Body of pancreas (tissue), 4 donors: ENCODE results near the gene TNNC1. TPM values are rescaled to one million over a fixed set of nuclear protein-coding genes. Genes with fewer than 3 reads are reported as not detected.

Experiments
- ATAC-seq: fragments of 150-250 bp; one replicate; pipeline ENCODE4 v1.9.1; 2016
- DNase-seq, 4 donors: peaks; one replicate each; pipeline ENCODE4 v3.0.0-alpha.2; 2019
- H3K27ac ChIP-seq, 4 donors: fragments of 200-600 bp; sonication (generic); 1 replicate in 3 of 4; 2 replicates in 1 of 4; pipeline versions ENCODE4 v1.5.1 to v1.6.1; 2016 to 2019; ENCODE audit warnings: mild to moderate bottlenecking in 1 of 4, mixed read lengths in 1 of 4, moderate library complexity in 1 of 4
- H3K27me3 ChIP-seq, 2 donors: fragments of 200-600 bp; sonication (generic); one replicate each; pipeline ENCODE4 v1.6.0; 2016; ENCODE audit warnings: mild to moderate bottlenecking in 1 of 2
- H3K36me3 ChIP-seq, 2 donors: fragments of 200-600 bp; sonication (generic); replicated peaks in 1 of 2; 2 replicates each; pipeline ENCODE4 v1.5.1; 2016; ENCODE audit warnings: low read depth in 2 of 2; ENCODE audit not compliant: insufficient read depth in 1 of 2
- H3K4me1 ChIP-seq: fragments of 200-600 bp; sonication (generic); one replicate; pipeline ENCODE4 v1.6.0; 2016
- H3K4me3 ChIP-seq, 2 donors: fragments of 200-600 bp; sonication (generic); 1 replicate in 1 of 2; 2 replicates in 1 of 2; pipeline ENCODE4 v1.5.1; 2016 to 2019
- H3K9me3 ChIP-seq, 3 donors: fragments of 200-600 bp; sonication (generic); 1 replicate in 2 of 3; 2 replicates in 1 of 3; pipeline ENCODE4 v1.5.1; 2016
- POLR2A ChIP-seq, 3 donors: fragments of 450-650 bp; IDR thresholded peaks; one replicate each; pipeline ENCODE4 v1.6.1; 2016; ENCODE audit warnings: antibody characterized with exemption in 3 of 3, mild to moderate bottlenecking in 2 of 3
- WGBS, 2 donors: methylation state at CpG; one replicate each; pipeline ENCODE4 v1.1.5; 2017; 5-methylcytosine and 5-hydroxymethylcytosine counted together
- intact Hi-C: fragments of 100-400 bp; cut with DNase I; formaldehyde crosslinking; loops from one replicate; pipeline ENCODE4 v1.15.1; 2023
- total RNA-seq, 2 donors: library from RNA; depleted of rRNA; stranded (reverse); fragments of >200 nt; gene quantifications; one replicate each; pipeline ENCODE4 v1.1.0, GENCODE V29; 2016
- TF ChIP-seq, protein P1 (sequence below), 7 experiments: fragments of 450-650 bp in 4 of 7; fragments of 200-600 bp in 3 of 7; sonication (generic) in 3 of 7; IDR thresholded peaks; one replicate each; pipeline ENCODE4 v1.5.1; 2016 to 2019; ENCODE audit warnings: antibody characterized with exemption in 7 of 7

TNNC1 gene
- total RNA-seq, 2 donors from 2014 or later = 0.99 to 10.4 TPM

DNA sequence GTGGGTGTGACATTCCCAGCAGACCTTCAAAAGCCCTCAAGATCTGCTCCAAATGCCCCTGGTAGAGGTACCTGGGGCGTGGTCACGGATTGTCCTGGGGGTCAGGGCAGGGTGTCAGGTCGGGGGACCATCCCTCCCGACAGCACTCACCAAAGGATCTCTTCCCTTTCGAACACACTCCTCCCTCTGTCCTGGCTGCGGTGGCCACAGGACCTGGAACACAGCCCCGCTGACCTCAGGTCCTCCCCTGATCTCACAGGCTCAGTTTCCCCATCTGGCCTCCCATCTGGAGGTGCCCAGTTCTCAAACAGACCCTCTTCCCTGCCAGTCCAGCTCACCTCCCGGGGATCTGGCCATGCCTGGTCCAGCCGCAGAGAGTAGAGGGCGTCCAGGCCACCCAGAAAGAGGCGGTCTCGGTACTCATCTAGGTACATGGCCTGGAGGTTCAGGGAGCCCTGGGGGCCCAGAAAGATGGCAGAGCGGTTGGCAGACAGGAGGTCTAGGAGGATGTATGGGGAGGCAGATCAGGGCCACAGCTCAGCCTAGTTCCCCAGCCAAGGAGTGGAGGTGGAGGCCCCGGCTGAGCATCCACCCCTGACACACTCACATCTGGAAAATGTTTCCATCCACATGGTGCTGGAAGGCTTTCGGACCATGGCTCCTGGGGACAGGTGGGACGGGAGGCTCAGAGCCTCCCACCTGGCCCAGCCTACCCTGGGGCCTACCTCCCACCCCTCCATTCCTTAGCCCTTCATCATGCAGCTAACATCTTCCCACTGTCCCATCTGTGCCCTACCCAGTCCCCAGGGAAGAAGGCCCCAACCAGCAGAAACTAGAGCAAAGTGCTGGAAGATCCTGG lies 11.2 kb downstream of the TNNC1 start:
- Histone ChIP-seq H3K27me3 (no peaks in the 10 kb centered on the region), H3K27ac (no peak overlapping the region), H3K9me3 (no peaks in the 10 kb centered on the region), H3K36me3 (no peaks in the 10 kb centered on the region), H3K4me3 (no peak overlapping the region), H3K4me1 (peaks cover 9% of the 10 kb centered on the region)
- 90 to 96% methylated on average over 11 to 16 of the region's 16 CpGs for WGBS, 2 donors
- no peak for TF ChIP-seq POLR2A (IDR thresholded peaks at IDR 0.05)
- TF ChIP-seq, protein P1, sequence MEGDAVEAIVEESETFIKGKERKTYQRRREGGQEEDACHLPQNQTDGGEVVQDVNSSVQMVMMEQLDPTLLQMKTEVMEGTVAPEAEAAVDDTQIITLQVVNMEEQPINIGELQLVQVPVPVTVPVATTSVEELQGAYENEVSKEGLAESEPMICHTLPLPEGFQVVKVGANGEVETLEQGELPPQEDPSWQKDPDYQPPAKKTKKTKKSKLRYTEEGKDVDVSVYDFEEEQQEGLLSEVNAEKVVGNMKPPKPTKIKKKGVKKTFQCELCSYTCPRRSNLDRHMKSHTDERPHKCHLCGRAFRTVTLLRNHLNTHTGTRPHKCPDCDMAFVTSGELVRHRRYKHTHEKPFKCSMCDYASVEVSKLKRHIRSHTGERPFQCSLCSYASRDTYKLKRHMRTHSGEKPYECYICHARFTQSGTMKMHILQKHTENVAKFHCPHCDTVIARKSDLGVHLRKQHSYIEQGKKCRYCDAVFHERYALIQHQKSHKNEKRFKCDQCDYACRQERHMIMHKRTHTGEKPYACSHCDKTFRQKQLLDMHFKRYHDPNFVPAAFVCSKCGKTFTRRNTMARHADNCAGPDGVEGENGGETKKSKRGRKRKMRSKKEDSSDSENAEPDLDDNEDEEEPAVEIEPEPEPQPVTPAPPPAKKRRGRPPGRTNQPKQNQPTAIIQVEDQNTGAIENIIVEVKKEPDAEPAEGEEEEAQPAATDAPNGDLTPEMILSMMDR (IDR thresholded peaks at IDR 0.05) = no peak
- ATAC-seq = no peak
- no peak for DNase-seq
- intact Hi-C loops = no loop called here

DNA sequence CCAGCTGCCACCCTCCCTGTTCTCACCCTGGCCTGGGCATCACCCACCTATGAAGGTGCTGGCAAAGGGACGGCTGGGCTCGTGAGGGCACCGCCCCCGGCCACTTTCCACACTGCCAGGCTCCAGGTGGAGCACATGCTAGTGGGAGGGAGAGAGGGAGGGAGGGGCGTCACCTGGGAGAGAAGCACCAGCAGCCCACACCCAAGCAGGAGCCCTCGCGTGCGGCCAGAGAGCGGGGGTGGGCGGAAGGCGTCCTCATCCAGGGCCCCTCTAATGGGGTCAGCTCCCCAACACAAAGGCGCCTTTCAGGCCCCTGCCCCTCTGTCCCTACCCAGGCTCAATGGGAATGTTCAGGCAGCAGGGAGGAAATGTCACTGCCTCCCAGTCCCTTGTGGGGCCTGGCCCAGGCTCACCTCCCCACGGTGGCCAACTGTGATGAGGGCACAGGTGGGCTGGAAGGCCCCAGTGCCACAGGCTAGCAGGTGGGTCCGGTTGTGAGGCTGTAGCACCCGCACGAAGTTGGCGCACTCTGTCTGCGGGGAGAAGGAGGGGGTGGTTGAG lies 12.0 kb downstream of the TNNC1 start:
- intact Hi-C loops = no loop called here
- Histone ChIP-seq H3K4me1 (peaks cover 9% of the 10 kb centered on the region), H3K9me3 (no peaks in the 10 kb centered on the region), H3K36me3 (no peaks in the 10 kb centered on the region), H3K4me3 (no peak overlapping the region), H3K27me3 (no peaks in the 10 kb centered on the region), H3K27ac (no peak overlapping the region)
- 78 to 83% methylated on average over 11 to 18 of the region's 18 CpGs for WGBS, 2 donors
- DNase-seq (no peak), ATAC-seq (no peak)
- TF ChIP-seq, protein P1 (IDR thresholded peaks at IDR 0.05) = no peak
- TF ChIP-seq POLR2A (IDR thresholded peaks at IDR 0.05) = no peak

DNA sequence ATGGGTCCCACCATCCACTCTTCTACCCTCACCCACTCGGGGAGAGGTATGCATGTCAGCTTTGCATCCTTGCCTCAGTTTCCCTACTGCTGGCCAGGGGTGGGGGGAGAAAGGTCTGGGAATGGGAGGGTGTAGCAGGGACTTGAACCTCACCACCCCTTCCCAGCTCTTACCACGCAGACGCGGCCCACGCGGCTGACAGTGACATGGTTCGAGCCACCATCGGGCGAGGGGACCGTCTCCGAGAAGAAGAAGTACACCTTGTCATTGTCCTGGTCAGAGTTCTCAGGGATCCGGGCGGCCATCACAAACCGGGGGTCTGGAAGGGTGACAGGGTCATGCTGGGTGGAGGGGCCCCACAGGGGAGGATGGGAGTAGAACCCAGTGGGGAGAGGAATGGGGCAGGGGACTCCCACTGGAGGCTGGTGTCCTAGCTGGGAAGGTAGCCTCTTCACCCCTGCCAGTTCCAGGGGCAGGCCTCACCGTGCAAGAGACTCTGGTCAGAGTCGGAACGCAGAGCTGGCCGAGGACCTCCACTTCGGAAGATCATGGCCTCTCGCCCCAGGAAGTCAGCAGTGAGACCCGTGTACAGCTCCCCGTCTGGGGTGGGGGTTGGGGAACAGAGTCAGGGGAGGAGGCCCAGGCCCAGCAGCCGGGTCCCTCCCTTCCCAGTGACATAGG lies 12.6 kb downstream of the TNNC1 start:
- H3K27ac ChIP-seq = no peak overlapping the region
- DNase-seq = no peak
- H3K4me3 ChIP-seq = no peak overlapping the region
- TF ChIP-seq, protein P1 (IDR thresholded peaks at IDR 0.05) = no peak
- no peak for TF ChIP-seq POLR2A (IDR thresholded peaks at IDR 0.05)
- no peaks in the 10 kb centered on the region for H3K9me3 ChIP-seq
- 88 to 94% methylated on average over 20 to 23 of the region's 23 CpGs for WGBS, 2 donors
- H3K36me3 ChIP-seq = no peaks in the 10 kb centered on the region
- intact Hi-C loops = no loop called here
- H3K4me1 ChIP-seq = peaks cover 9% of the 10 kb centered on the region
- H3K27me3 ChIP-seq = no peaks in the 10 kb centered on the region
- ATAC-seq = no peak

DNA sequence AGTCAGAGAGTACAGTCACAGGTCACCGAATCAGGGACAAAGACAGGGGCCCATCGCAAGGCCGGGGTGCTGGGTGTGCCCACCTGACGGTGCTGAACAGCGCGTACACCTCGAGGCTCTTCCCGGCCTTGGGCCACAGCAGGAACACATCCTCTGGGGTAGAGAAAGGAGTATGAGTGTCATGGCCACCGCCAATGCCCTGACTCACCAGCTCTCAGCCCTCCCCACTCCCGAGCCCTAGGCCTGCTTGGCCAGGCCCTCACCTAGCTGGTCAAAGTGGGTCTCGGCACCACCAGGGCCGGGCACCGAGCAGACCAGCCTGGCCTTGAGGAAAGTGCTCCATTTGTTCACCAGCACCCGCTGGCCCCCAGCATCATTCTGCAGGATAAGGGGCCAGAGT lies 13.2 kb downstream of the TNNC1 start:
- Histone ChIP-seq H3K27ac (no peak overlapping the region), H3K27me3 (no peaks in the 10 kb centered on the region), H3K4me3 (no peak overlapping the region), H3K36me3 (no peaks in the 10 kb centered on the region), H3K4me1 (peaks cover 9% of the 10 kb centered on the region), H3K9me3 (no peaks in the 10 kb centered on the region)
- ATAC-seq (no peak), DNase-seq (no peak)
- 84 to 89% methylated on average over 10 to 14 of the region's 14 CpGs for WGBS, 2 donors
- no peak for TF ChIP-seq POLR2A (IDR thresholded peaks at IDR 0.05)
- TF ChIP-seq, protein P1 (IDR thresholded peaks at IDR 0.05) = no peak
- intact Hi-C loops = no loop called here
